NOMO-1 (cell line): ENCODE measurements around the gene IFIT1B.
"Not testable (repeated sequence)": the region's sequence is repeated elsewhere in the genome, so short reads cannot be mapped to it uniquely, and the experiment has no call there.

Source experiments
- DNase-seq, 2 experiments: peaks; one replicate each; lab custom pipeline; 2025; ENCODE audit not compliant: unreplicated experiment in 2 of 2; lab: John Stamatoyannopoulos, UW

Gene IFIT1B

DNA sequence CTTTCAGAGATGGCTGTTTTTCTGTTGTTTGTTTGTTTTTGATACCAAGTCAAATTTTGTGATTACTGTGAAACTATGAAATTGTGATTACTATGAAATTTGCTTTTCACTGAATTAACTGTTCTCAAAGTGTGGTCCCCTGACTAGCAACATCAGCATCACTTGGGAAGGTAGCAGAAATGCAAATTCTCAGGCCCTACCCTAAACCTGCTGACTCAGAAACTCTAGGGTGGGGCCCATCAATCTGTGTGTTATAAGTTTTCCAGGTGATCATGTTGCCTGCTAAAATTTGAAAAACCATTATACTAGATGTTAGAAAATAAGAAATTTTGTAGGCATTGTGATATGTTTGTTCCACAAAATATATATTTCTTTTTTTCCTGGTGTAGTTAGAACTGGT, 1.2 kb downstream of the IFIT1B start:
- no peak for DNase-seq

DNA sequence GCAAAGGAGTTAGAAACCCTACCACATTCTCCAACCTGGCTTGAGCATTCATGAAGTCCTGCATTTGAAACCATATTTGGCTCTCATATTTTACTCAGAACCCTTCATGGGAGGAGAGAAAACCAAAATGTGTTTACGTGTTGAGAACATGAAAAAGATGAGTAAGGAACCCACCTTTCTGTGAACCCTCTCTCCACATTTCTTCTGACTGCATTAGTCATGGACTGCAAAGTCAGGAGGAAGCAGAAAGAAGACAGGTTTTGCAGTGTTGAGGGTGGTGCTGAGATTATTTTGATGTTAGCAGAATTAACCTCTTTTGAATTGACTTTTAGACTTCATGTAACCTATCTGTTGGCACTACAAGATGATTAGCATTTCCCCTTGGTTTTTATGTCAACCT, 4.9 kb downstream of the IFIT1B start:
- no peak for DNase-seq

DNA sequence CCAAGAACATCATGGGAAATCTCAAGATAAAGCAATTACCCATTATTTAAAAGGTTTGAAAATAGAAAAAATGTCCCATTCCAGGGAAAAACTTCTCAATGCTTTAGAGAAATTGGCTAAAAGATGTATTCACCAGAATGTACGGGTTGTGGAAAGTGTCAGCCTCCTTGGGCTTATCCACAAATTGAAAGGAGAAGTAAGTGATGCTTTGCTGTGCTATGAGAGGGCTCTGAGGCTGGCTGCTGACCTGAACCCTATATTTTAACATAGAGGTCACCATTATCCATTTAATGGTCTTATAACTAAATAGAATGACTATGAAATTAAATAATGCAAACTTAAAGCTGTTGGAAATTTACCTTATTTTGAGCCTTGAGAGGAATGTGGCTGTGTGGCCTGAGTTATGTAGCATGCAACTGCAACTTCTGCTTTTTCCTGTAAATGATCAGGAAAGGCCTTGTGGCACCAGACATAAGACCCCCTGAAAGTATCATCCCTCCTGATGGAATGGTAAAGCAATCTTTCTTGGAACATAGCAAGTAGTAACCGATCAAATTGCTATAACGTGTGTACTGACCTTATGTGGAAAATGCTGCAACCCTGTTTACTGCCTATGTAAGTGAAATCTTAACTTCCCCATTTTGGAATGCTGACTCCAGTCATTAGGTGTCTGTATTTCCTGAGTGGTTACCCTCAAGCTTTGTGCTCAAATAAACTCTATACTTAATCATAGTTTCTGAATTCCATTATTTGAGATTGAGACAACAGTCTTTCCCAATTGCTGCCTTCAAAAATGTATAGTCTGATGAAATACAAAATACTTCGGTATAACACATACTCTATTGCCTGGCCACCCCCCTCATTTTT, 6.9 kb downstream of the IFIT1B start:
- DNase-seq = peak; percentile 62 to 95

DNA sequence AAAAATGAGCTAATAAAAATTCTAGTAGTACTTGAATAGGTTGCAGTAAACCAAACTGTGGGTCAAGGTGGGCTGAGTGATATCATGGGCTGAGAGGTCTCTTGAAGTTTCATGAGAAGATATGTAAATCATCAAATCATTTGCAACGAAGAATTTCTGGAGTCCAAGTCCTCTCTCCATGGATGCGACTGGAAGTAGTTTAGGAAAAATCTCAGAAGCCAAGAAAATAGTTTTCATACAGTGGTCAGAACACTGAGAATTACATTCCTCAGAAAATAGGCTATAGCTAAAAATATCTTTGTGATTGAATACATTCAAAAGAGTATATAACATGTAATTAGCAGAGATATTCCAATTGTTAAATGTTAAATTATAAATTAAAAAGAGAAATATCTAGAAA, 10.9 kb downstream of the IFIT1B start:
- DNase-seq = no peak

DNA sequence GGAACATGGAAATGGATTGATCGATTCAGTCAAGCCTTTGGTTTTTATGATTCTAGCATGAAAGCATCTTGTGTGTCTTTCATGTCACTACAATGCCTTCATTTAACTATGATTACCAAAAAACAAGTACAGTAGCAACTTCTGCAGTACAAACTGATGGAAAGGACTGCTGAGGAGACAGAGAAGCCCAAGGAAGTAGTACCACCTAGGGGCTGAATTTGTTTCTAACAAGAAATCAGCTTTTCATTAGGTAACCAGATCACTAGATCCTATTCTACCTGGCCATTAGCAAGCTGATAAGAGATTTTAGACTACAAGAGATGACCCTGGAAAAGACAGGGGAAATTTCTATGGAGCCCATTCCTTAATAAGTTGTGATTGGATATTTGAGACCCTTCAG, 11.4 kb downstream of the IFIT1B start:
- peak; percentile 14 to 15 for DNase-seq

DNA sequence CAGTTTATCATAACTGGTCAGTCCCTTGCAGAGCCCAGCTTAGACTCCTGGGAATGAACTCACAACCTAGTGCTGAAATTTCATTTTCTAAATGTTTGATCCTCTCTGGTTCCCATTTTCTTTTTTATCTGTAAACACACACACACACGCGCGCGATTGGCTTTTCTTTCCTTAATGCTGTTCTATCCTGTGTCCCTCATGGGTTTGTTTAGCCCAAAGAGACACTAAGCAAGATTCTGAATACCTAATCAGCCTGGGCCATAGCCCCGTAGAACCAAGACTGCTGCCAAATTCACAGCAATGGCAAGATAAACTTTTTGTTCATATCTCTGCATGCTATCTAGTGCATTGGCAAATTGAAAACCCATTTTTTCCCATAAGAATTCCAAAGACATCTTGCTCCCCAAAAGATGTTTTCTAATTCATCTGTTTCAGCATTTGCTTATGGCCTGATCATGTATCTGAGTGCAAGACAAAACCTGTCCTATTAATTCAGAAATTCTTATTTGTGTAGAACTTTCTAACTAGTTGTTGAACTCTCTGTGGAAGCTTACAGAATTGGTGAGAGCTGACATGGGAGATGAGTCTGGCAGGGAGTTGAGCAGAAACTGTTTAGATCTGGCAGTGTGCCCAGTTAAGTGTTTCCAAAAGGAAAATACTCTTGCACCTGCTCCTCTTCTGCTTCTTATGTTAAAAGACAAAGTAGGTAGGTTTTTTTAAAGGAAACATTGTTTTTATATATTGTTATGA, 12.8 kb downstream of the IFIT1B start:
- no peak for DNase-seq

DNA sequence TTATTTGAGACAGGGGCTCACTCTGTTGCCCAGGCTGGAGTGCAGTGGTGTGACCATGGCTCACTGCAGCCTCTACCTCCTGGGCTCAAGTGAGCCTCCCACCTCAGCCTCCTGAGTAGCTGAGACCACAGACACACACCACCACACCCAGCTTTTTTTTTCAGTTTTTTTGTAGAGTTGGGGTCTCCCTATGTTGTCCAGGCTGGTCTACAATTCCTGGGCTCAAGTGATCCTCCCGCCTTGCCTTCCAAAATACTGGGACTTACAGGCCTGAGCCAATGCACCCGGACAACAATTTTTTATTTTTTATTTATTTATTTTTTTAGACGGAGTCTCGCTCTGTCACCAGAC, 13.3 kb downstream of the IFIT1B start:
- DNase-seq = not testable (repeated sequence)

DNA sequence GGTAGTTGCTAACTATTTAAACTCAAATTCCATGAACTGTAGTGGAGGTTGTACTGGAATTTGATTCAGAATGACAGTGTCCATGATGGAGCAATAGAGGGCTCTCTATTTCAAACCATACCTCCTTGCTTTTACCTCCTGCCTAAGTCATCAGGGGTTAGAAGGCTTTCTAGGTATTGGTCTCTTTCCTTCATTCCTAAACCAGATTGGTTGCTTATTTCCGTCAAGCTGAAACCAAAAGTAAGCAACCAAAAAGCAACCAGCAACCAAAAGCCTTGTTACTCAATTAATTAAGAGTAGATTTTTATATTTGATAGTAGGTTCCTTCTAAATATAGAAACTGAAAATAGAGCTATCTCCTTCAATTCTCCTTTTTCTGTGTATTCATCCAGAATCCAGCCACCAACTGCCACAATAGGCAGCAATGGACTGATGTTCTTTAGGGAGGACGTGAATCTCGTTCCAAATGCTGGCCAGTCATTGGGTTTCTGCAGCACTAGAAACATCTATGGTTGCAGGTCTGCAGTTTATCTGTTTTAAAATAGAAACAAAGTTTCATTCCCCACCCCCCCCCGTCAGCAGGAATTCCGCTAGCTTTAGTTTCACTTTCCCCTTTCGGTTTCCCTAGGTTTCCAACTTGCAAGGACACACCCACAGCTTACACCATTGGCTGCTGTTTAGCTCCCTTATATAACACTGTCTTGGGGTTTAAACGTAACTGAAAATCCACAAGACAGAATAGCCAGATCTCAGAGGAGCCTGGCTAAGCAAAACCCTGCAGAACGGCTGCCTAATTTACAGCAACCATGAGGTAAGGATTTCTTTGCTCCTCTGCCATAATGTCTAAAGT, 14.3 kb downstream of the IFIT1B start, which contains the start of gene IFIT1:
Gene IFIT1 (plus strand): TSS at position 717 of the 850 bp plus-strand sequence. CDS start 90 bp downstream, at position 807.
- DNase-seq = peak; percentile 36 to 63

DNA sequence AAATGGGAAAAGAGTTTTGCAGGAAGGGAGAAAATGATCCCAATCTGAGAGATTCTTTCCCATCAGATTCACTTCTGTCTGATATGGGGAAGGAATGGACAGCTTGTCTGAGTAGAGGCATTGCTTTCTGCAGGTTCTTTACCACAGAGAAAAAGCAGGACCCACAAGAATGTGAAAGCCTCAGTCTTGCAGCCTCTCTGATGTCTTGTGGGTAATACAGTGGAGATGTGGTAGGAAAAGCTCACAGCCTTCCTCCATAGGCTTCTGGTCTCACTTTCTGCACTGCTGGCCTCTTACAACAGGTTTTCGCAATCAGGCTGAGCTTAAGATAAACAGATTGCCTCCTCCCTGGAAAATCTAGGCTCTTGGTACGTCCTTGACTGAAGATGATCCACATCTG, 15.1 kb downstream of the IFIT1B start:
- peak; percentile 26 to 56 for DNase-seq

DNA sequence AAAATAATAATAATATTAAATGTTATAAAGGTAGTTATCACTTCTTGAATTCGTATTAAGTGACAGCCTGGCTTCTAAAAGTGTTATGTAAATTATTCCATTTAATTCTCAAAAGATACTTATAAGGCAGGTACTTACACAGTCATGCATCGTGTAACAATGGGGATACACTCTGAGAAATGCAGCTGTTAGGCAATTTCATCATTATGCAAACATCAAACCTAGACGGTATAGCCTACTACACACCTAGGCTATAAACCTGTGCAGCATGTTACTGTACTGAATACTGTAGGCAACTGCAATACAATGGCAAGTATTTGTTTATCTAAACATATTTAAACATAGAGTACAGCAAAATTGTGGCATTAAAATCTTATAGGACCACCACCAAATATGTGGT, 16.0 kb downstream of the IFIT1B start:
- DNase-seq = no peak

DNA sequence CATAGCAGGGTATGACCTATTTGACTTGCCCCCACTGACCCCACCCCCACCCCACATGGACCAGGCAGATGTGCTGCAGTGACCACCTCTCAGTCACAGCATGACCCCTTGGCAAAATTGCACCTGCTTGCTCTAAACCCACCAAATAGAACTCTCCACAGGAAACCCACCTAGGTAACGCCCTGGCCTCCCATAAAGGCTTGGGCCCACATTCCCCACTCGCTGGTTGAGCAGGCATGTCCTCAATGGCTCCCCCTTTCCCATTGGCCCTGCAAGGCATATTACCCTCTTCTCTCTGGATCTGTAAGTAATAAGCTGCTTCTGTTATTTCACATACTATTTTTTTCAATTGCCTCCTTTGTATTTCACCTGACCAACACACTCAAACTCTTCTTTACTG, 17.3 kb downstream of the IFIT1B start:
- DNase-seq = no peak

DNA sequence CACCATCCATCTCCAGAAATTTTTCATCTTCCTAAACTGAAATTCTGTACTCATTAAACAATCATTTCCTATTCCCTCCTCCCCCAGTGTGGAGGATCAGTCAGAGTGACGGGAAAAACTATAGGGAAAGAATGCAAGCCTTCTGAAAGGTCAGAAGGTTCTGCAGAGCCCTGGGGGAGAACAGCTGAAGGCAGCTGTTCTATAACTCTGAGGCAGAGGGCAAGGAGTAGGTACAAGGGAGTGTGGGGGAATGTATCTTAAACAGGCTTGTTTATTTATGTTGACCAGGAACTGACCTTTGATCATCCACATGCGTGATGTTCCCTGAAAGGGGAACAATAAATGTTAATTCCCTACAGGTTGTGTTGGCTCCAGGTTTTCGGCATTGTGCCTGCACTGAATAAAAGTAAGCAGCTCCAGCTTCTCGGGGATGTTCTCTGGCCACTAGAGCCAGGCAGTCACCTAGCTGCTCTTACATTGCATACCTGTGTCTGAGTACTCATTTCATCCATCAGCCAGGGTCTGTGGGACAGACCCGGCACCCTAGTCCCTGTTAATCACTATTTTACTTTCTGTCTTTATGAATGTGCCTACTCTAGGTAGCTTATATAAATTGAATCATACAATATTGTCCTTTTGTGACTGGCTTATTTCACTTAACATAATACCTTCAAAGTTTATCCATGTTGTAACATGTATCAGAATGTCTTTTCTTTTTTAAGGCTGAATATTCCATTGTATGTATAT, 20.3 kb downstream of the IFIT1B start:
- no peak for DNase-seq

DNA sequence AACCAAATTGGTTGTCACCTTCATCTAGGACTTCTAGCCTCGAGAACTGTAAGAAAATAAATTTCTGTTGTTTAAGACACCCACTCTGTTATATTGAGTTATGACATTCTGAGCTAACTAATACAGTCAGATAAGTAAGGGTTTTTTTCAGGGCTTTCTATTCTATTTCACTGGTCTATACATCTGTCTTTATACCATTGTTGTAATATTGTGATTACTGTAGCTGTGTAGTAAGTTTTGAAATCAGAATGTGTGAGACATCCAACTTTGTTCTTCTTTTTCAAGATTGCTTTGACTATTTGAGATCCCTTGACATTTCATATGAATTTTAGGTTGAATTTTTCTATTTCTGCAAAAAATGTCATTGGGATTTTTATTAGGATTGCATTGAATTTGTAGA, 22.1 kb downstream of the IFIT1B start:
- DNase-seq = no peak

DNA sequence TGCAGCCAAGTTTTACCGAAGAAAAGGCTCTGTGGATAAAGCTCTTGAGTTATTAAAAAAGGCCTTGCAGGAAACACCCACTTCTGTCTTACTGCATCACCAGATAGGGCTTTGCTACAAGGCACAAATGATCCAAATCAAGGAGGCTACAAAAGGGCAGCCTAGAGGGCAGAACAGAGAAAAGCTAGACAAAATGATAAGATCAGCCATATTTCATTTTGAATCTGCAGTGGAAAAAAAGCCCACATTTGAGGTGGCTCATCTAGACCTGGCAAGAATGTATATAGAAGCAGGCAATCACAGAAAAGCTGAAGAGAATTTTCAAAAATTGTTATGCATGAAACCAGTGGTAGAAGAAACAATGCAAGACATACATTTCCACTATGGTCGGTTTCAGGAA, 25.2 kb downstream of the IFIT1B start:
- DNase-seq = no peak

DNA sequence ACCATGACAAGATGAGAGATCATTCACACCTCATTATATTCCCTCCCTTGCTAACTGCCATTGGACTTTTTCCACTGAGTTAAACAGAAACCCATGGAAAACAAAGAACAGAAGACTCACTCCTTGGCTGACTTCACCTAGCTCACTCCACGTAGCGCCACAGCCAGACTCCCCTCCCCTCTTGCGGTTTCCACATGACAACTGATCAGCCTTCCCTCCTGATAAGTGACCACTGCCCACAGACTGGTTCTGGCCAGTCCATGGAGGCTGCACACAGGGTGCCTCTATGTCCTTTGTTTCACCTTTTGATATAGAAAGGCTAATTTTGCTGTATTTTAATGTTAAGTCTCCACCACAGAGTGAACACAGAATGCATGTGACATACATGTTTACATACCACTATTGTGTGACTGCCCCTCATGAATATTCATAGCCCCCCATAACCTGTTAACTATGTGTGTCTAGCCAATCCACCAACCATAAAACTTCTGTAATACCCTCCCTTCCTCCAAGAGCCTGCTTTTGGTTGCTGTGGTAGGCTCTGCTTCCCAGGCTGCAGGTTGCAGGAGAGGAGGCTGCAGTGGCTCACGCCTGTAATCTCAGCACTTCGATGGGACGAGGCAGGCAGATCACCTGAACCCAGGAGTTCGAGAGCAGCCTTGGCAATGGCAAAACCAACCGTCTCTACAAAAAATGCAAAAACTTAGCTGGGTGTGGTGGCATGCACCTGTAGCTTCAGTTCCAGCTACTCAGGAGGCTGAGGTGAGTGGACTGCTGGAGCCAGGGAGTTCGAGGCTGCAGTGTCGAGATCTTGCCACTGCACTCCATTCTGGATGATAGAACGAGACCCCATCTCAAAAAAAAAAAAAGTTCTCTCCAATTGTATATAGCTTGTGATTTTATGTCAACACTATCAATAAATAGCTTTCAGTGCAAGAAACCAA, 26.5 kb downstream of the IFIT1B start:
- DNase-seq = no peak

DNA sequence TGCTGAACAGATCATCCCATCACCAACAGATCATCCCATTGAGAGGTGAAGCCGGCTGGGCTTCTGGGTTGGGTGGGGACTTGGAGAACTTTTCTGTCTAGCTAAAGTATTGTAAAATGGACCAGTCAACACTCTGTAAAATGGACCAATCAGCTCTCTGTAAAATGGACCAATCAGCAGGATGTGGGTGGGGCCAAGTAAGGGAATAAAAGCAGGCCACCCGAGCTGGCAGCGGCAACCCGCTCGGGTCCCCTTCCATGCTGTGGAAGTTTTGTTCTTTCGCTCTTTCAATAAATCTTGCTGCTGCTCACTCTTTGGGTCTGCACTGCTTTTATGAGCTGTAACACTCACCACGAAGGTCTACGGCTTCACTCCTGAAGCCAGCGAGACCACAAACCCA, 28.3 kb downstream of the IFIT1B start:
- DNase-seq = not testable (repeated sequence)

DNA sequence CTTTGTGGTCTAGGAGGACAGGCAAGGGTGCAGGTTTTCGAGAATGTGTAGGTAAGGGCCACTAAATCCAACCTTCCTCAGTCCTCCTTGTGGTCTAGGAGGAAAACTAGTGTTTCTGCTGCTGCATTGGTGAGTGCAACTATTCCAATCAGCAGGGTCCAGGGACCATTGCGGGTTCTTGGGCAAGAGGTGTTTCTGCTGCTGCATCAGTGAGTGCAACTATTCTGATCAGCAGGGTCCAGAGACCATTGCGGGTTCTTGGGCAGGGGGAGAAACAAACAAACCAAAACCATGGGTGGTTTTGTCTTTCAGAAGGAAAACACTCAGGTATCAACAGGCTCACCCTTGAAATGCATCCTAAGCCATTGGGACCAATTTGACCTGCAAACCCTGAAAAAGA, 29.9 kb downstream of the IFIT1B start:
- DNase-seq = not testable (repeated sequence)

DNA sequence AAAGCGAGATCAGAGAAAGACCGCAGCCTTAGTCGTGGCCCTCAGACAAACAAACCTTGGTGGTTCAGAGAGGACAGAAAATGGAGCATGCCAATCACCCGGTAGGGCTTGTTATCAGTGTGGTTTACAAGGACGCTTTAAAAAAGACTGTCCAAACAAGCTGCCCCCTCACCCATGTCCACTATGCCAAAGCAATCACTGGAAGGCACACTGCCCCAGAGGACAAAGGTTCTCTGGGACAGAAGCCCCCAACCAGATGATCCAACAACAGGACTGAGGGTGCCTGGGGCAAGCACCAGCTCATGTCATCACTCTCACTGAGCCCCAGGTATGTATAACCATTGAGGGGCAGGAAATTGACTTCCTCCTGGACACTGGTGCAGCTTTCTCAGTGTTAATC, 31.4 kb downstream of the IFIT1B start:
- not testable (repeated sequence) for DNase-seq

DNA sequence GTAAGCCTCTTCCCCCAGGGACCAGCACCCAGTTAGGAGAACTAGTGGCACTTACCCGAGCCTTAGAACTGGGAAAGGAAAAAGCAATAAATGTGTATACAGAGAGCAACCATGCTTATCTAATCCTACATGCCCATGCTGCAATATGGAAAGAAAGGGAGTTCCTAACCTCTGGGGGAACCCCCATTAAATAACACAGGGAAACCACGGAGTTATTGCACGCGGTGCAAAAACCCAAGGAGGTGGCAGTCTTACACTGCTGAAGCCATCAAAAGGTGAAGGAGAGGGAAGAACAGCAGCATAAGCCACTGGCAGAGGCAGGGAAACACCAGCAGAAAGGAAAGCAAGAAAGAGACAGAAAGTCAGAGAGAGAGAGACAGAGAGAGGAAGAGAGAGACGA, 32.7 kb downstream of the IFIT1B start:
- DNase-seq = not testable (repeated sequence)
